Measurements from ENCODE around the gene LRRK1. TPM values are rescaled to one million over a fixed set of nuclear protein-coding genes. Genes with fewer than 3 reads are reported as not detected.

Gene LRRK1
- polyA plus RNA-seq, 1 of the 3 experiments (the other 2 are of a cell fraction) = 6.9 TPM

DNA sequence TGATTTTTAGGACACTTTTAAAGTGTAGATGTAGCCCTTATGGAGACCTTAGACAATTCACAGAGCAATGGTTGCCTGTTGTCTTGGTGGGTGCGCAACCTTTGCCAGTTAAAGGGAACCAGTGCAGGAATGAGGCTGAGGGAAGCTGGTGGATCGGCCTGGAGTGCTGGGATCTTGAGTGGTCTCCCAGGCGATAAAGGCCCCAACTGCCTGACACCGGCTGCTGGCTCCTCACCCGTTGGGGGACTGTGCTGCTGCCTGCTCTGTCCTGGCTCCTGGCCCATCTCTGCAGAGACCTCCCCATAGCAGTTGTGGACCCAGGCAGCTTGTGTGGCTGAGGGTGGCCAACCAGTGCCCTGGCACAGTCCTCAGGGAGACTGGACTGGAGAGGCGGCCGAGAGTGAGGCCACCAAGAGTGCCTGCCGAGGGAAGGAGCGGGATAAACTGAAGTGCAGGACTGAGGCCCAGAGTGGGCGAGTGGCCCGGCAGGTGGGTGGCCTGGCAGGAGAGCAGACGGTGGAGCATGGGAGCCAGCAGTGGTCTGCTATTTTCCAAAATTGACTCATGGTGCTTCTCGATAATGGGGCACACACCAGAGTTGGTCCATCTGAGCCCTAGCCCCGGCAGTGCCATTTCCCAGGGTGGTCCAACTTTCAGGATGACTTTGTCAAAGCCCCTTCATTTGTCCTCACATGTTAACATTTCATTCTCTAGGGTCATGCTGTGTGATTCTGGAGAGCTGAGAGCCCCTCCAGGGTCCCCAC, 37.4 kb upstream of the LRRK1 start:
- DNase-seq = no peak
- Histone ChIP-seq H3F3A (replicated peaks; ENCODE audit: insufficient read depth) (no peaks in the 10 kb centered on the region), H3K79me2 (ENCODE audit: insufficient read depth) (no peaks in the 10 kb centered on the region), H3K4me1 (ENCODE audit: control insufficient read depth in 1 of 2, insufficient read depth in 2 of 2, low read depth in 1 of 2, low read length in 1 of 2) (peaks cover 0 to 47% of the 10 kb centered on the region in 2 experiments; a peak in 1 of 4 replicates), H3K27ac (ENCODE audit: low read depth in 2 of 2, low read length in 1 of 2) (peak overlapping the region in 1 of 2 experiments; percentile 50; a peak in 1 of 4 replicates), H3K27me3 (ENCODE audit: insufficient read depth) (no peaks in the 10 kb centered on the region), H3K9ac (no peak overlapping the region), H2AFZ (ENCODE audit: low read depth) (no peak overlapping the region), H3K4me2 (no peak overlapping the region), H3K9me3 (no peaks in the 10 kb centered on the region), H3K36me3 (replicated peaks in 1 of 2; ENCODE audit: control insufficient read depth in 1 of 2, insufficient read depth in 2 of 2, low read length in 1 of 2) (no peaks in the 10 kb centered on the region), H3K9me2 (no peaks in the 10 kb centered on the region), H4K20me1 (ENCODE audit: insufficient read depth) (no peaks in the 10 kb centered on the region), H3K4me3 (ENCODE audit: low read depth in 2 of 2, low read length in 1 of 2) (peak overlapping the region in 1 of 2 experiments; percentile 12; a peak in 1 of 4 replicates)
- ChIA-PET CTCF (interaction anchor here (0.6 to 5.6 kb wide), 7 partner anchors 9 to 425 kb away, joined by 3 to 45 read pairs (median 5); no protein-coding TSS in a partner anchor), POLR2A (no interaction called here)
- 95% methylated on average over 10 of the region's 14 CpGs for WGBS (ENCODE audit: low lambda C conversion rate)
- TF ChIP-seq POLR2AphosphoS5 (IDR thresholded peaks at IDR 0.05; ENCODE audit: low read depth, low read length) (no peak), EP300 (IDR thresholded peaks at IDR 0.05; ENCODE audit: borderline replicate concordance in 1 of 2, low read depth in 1 of 2, low read length in 1 of 2) (no peak), EZH2phosphoT487 (IDR thresholded peaks at IDR 0.05; ENCODE audit: borderline replicate concordance, low read depth) (no peak), MXI1 (IDR thresholded peaks at IDR 0.05; ENCODE audit: low read depth, low read length) (no peak), NRF1 (IDR thresholded peaks at IDR 0.05; ENCODE audit: low read depth, low read length) (no peak), SMC3 (IDR thresholded peaks at IDR 0.05; ENCODE audit: low read depth, low read length) (no peak), GATA2 (CRISPR knock-in tag; IDR thresholded peaks at IDR 0.05) (no peak), CHD2 (IDR thresholded peaks at IDR 0.05; ENCODE audit: low read length, partially characterized antibody) (no peak), FOXJ3 (CRISPR knock-in tag; IDR thresholded peaks at IDR 0.05) (no peak)
- TF ChIP-seq, protein P1, sequence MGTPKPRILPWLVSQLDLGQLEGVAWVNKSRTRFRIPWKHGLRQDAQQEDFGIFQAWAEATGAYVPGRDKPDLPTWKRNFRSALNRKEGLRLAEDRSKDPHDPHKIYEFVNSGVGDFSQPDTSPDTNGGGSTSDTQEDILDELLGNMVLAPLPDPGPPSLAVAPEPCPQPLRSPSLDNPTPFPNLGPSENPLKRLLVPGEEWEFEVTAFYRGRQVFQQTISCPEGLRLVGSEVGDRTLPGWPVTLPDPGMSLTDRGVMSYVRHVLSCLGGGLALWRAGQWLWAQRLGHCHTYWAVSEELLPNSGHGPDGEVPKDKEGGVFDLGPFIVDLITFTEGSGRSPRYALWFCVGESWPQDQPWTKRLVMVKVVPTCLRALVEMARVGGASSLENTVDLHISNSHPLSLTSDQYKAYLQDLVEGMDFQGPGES (IDR thresholded peaks at IDR 0.05; ENCODE audit: low read depth, low read length) = no peak
- TF ChIP-seq, protein P2, sequence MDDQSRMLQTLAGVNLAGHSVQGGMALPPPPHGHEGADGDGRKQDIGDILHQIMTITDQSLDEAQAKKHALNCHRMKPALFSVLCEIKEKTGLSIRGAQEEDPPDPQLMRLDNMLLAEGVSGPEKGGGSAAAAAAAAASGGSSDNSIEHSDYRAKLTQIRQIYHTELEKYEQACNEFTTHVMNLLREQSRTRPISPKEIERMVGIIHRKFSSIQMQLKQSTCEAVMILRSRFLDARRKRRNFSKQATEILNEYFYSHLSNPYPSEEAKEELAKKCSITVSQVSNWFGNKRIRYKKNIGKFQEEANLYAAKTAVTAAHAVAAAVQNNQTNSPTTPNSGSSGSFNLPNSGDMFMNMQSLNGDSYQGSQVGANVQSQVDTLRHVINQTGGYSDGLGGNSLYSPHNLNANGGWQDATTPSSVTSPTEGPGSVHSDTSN (IDR thresholded peaks at IDR 0.05) = no peak
- TF ChIP-seq, protein P3, sequence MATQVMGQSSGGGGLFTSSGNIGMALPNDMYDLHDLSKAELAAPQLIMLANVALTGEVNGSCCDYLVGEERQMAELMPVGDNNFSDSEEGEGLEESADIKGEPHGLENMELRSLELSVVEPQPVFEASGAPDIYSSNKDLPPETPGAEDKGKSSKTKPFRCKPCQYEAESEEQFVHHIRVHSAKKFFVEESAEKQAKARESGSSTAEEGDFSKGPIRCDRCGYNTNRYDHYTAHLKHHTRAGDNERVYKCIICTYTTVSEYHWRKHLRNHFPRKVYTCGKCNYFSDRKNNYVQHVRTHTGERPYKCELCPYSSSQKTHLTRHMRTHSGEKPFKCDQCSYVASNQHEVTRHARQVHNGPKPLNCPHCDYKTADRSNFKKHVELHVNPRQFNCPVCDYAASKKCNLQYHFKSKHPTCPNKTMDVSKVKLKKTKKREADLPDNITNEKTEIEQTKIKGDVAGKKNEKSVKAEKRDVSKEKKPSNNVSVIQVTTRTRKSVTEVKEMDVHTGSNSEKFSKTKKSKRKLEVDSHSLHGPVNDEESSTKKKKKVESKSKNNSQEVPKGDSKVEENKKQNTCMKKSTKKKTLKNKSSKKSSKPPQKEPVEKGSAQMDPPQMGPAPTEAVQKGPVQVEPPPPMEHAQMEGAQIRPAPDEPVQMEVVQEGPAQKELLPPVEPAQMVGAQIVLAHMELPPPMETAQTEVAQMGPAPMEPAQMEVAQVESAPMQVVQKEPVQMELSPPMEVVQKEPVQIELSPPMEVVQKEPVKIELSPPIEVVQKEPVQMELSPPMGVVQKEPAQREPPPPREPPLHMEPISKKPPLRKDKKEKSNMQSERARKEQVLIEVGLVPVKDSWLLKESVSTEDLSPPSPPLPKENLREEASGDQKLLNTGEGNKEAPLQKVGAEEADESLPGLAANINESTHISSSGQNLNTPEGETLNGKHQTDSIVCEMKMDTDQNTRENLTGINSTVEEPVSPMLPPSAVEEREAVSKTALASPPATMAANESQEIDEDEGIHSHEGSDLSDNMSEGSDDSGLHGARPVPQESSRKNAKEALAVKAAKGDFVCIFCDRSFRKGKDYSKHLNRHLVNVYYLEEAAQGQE (IDR thresholded peaks at IDR 0.05; ENCODE audit: low read depth, low read length) = no peak
- TF ChIP-seq, protein P4, sequence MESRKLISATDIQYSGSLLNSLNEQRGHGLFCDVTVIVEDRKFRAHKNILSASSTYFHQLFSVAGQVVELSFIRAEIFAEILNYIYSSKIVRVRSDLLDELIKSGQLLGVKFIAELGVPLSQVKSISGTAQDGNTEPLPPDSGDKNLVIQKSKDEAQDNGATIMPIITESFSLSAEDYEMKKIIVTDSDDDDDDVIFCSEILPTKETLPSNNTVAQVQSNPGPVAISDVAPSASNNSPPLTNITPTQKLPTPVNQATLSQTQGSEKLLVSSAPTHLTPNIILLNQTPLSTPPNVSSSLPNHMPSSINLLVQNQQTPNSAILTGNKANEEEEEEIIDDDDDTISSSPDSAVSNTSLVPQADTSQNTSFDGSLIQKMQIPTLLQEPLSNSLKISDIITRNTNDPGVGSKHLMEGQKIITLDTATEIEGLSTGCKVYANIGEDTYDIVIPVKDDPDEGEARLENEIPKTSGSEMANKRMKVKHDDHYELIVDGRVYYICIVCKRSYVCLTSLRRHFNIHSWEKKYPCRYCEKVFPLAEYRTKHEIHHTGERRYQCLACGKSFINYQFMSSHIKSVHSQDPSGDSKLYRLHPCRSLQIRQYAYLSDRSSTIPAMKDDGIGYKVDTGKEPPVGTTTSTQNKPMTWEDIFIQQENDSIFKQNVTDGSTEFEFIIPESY (IDR thresholded peaks at IDR 0.05; ENCODE audit: borderline replicate concordance, low read depth) = no peak
